ENCODE results near the gene HTR3C.
"Not testable (repeated sequence)": the region's sequence is repeated elsewhere in the genome, so short reads cannot be mapped to it uniquely, and the experiment has no call there.

HTR3C gene

GRCh38 chr3:184031187-184031792 lies 21.6 kb upstream of the HTR3C start, which contains the start of gene HTR3D:
Gene HTR3D, plus strand, starts transcription at chr3:184031742. Its CDS starts 0 bp downstream, at chr3:184031742.
- DNase-seq = no peak

DNA sequence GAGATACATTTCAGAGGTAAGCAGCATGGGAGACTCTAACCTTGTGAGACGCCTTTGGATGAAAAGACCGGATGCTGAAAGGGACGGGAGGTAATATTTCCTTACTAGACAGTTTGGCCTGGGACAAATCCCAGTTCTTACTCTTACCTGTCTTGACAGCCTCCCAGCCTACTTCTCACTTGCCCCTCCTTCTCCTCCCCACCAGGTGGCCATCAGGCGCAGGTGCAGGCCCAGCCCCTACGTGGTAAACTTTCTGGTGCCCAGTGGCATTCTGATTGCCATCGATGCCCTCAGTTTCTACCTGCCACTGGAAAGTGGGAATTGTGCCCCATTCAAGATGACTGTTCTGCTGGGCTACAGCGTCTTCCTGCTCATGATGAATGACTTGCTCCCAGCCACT lies 15.0 kb upstream of the HTR3C start:
- DNase-seq = no peak

GRCh38 chr3:184038307-184038706 lies 14.5 kb upstream of the HTR3C start:
- not testable (repeated sequence) for DNase-seq

- DNase-seq = no peak
Observed at GRCh38 chr3:184039414-184039813, 13.4 kb upstream of the HTR3C start.

GRCh38 chr3:184040010-184040409 lies 12.8 kb upstream of the HTR3C start:
- DNase-seq = no peak

DNA sequence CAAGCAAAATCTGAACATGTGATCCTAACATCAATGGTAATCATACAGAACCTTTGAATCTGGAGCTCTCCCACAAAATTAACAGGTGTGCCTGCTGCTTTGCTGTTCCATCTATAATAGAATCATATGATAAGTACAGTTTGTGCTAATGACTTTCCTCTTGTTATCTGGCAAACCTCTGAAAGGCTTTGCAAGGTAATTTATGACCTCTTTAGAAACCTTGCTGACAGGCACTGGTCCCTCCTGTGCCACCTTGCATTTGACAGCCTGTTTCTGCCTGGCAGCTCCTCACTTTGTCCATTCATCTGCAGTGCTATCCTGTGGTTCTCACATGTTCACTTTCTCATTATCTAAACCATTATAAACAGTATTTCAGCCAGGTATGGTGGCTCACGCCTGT lies 10.2 kb upstream of the HTR3C start:
- no peak for DNase-seq

DNA sequence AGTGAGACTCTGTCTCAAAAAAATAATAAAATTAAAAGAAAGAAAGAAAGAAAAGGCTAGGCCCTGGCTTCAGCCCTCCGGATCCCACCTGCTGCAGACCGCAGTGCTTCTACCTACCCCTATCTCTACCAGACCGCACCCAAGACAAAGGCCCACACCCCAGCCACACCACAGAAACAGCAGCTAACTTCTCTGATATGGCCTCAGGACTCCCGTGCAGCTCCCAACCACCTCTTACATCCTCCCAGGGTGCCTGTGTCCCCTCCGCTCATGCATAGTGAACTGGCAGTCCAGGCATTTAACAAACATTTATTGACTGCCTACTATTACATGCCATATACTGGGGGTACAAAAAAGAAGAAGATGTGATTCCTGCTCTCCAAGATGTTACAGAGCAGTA lies 6.9 kb upstream of the HTR3C start:
- no peak for DNase-seq

GRCh38 chr3:184050217-184050847 lies 2.5 kb upstream of the HTR3C start:
- DNase-seq = no peak

GRCh38 chr3:184058029-184058428 lies 5.2 kb downstream of the HTR3C start:
- DNase-seq = peak; percentile 46

- no peak for DNase-seq
Observed at GRCh38 chr3:184059424-184059823, 6.6 kb downstream of the HTR3C start.

DNA sequence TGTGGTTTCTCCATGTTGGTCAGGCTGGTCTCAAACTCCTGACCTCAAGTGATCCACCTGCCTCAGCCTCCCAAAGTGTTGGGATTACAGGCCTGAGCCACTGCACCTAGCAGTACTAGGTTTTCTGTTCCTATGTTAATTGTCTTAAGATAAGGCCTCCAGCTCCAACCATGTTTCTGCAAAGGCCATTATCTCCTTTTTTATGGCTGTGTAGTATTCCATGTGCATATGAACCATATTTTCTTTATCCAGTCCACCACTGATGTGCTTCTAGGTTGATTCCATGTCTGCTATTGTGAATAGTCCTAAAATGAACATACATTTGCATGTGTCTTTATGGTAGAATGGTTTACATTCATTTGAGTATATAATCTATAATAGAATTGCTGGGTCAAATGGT lies 9.8 kb downstream of the HTR3C start:
- DNase-seq = no peak

- no peak for DNase-seq
Observed at GRCh38 chr3:184066211-184066610, 13.4 kb downstream of the HTR3C start.

DNA sequence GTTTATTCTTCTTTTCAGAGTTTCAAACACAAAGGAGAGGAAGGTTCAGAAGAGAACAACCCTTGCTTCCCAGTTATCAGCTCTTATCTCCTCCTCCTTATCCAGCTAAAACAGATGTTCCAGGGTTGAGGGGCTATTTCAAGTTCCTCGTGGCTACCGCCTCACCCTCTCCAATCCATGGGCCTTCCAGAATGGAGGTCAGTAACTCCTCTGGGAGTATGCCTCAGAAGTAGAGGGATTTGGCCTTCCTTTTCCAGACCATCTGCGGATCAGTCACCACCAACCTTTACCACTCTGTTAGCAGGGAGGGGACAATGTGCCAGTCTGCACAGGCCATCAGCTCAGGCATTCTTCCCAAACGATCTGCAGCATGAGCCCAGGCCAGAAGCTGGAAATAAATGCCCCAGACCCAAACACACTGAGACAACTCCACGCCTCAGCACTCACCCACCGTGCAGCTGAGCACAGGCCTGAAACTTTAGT lies 14.8 kb downstream of the HTR3C start:
- no peak for DNase-seq

GRCh38 chr3:184068344-184068743 lies 15.5 kb downstream of the HTR3C start:
- no peak for DNase-seq

GRCh38 chr3:184071142-184071541 lies 18.3 kb downstream of the HTR3C start:
- DNase-seq = not testable (repeated sequence)

DNA sequence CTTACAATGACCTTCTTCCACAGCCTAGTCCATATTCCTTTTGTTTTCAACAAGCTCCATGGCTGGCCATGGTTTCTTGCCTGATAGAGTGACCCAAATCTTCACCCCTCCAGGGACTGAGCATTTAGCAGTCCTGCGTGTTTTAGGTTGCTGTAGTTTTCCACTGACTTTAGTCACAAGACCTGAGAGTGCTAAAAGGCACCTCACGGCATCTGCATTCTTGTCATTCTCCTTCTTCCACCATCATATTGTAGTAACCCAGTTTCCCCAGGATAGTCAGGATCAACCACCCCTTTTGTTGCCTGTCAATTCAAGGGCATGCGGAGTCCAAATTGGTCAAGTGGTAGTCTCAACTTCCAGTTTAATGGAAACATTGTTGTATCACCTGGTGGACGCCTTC lies 20.8 kb downstream of the HTR3C start:
- DNase-seq = no peak

DNA sequence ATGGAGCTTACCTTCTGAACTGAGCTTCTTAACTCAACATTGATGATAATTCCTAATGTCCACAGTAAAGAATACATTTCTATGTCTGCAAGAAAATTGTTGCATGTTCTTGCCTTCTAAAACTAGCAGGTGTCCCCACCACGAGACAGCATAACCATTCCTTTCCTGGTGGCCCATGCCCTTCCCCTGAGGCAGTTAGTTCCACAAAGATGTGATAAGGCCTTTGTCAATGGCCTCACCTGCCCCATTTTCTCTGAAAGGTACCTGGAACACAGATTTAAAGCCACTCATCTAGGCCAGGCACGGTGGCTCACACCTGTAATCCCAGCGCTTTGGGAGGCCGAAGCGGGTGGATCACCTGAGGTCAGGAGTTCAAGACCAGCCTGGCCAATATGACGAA lies 23.1 kb downstream of the HTR3C start:
- no peak for DNase-seq

DNA sequence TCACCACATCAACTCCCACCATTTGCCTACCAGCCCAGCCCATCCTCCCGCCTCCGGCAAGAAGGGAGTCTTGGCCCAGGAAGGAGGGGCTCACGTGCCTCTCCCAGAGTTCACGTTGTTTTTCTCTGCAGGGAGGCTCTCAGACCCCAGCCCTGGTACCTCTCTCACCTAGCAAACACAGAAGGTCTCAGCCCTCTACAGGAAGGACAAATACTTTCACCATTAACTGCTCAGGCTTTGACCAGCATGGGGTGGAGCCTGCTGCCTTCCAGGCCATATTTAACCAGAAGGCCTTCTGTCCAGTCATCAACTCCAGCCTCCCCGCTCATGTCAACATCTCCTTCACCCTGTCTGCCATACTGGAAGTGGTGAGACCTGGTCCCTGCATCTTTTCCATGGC lies 25.0 kb downstream of the HTR3C start:
- DNase-seq = no peak

- no peak for DNase-seq
Observed at GRCh38 chr3:184078851-184079250, 26.0 kb downstream of the HTR3C start.

- DNase-seq = no peak
Observed at GRCh38 chr3:184081116-184081830, 28.4 kb downstream of the HTR3C start.

DNA sequence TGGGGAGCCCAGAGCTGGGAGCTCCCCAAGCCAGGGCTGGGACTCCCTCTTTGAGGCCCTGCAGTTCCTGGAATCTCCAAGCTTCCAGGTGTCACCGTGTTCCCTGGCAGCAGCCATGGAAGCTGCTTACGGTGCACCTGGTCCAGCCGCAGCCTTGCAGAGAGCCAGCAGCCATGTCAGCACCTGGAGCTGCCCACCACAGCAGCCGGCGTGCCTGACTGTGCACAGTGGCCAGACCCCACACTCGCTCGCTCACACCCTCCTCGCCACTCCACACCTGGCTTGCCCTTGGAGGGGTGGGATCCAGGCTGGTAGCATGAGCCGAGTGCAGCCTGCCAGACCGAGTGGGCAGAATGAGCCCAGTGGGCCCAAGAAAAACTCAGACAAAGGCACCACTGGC lies 29.2 kb downstream of the HTR3C start:
- no peak for DNase-seq

- no peak for DNase-seq
Observed at GRCh38 chr3:184082465-184082864, 29.6 kb downstream of the HTR3C start.

DNA sequence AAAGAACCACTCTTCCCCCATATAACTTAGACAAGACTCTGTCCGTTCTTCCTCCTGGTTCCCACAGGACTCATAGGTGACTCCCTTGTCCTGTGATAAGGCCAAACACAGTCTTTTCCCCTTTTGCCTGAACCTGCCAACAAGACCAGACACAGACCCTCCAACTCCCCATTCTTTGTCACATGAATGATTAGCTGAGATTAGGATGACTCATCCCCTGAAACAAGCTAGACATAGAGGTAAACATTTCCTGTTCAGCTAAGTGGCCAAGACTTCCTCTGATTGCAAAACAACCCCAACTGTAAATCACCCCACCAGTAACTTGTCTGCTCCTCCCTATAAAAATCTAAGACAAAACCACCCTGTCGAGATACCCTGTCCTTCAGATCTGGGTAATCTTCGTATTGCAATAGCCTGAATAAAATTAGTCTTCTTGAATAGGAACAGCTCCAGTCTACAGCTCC lies 32.6 kb downstream of the HTR3C start:
- no peak for DNase-seq

GRCh38 chr3:184092199-184092598 lies 39.4 kb downstream of the HTR3C start:
- DNase-seq = no peak
